ENCODE data around the gene MCUB.
"Not testable (repeated sequence)": the region's sequence is repeated elsewhere in the genome, so short reads cannot be mapped to it uniquely, and the experiment has no call there.

The MCUB gene

DNA sequence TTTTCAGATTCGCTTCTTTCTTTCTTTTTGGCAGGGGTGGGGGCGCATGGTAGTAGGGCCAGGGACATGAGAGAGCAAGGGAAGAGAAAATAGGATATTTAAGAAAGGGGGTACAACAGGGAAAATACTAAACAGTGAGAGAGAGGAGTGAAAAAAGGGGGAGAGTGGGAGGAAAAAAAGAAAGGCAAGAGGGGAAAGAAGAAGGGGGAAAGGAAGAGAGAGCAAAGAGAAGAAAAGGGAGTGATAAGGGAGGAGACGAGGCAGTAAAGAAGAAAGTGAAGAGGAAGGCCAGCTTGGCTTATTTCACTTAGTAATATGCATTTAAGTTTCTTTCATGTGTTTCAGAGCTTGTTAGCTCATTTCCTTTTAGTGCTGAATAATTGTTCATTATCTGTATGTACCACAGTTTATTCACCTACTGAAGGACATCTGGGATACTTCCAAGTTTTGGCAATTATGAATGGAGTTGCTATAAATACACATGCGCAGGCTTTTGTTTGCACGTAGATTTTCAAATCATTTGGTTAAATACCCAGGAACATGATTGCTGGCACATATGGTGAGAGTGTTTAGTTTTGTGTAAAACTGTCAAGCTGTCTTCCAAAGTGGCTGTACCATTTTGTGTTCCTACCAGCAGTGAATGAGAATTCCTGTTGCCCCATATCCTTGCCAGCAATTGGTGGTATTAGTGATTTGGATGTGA is 105.9 kb downstream of the MCUB start:
- TF ChIP-seq CTCF (IDR thresholded peaks at IDR 0.05; ENCODE audit: borderline replicate concordance, insufficient read depth, low read depth, low read length): no peak
- no peak overlapping the region for H3K4me3 ChIP-seq (ENCODE audit: low read depth, low read length)

DNA sequence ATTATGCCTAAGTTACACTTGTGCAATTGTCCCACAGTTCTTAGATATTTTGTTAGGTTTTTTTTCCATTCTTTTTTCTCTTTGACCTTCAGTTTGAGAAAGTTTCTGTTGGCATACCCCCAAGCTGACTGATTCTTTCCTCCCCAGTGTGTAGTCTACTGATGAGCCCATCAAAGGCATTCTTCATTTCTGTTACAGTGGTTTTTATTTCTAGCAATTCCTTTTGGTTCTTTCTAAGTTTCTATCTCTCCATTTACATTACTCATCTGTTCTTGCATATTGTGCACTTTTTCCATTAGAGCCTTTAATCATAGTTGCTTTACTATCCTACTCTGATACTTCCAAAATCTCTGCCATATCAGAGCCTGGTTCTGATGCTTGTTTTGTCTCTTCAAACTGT is 111.3 kb downstream of the MCUB start:
- no peak for TF ChIP-seq CTCF (IDR thresholded peaks at IDR 0.05; ENCODE audit: borderline replicate concordance, insufficient read depth, low read depth, low read length)
- H3K4me3 ChIP-seq (ENCODE audit: low read depth, low read length): no peak overlapping the region

DNA sequence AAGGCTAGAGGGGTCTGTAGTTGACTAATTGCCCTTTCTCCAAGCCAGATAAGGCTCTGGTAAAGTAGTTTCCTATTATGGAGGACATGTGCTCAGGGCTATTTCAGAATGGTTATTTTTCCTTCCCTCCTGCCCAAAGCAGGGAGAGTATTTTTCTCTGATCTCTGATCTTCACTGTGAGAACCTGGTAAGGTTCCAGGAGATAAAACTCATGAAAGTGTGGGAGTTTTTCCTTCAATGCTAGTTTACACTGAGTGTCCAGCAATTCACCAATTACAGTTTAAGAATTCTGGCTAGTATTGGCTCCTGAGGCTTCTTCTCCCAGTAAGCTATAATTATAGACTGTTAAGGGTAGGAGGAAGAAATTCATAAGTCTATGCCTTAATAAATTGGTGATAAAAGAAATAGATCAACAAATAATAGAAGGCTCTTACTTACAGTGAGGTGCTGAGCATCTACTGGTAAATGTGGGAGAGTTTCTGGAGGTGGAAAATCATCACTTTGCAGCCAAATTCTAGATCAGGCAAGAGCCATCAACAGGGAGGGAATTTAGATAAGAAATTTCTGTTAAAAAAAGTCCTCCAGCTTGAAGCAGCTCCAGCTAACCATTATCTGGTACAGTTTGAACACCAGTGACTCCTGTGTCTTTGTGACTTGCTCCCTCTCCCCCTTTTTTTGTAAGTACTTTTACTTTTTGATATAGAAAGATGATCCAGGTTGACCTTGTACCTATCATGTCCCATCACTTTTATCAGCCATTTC is 112.3 kb downstream of the MCUB start:
- no peak for TF ChIP-seq CTCF (IDR thresholded peaks at IDR 0.05; ENCODE audit: borderline replicate concordance, insufficient read depth, low read depth, low read length)

DNA sequence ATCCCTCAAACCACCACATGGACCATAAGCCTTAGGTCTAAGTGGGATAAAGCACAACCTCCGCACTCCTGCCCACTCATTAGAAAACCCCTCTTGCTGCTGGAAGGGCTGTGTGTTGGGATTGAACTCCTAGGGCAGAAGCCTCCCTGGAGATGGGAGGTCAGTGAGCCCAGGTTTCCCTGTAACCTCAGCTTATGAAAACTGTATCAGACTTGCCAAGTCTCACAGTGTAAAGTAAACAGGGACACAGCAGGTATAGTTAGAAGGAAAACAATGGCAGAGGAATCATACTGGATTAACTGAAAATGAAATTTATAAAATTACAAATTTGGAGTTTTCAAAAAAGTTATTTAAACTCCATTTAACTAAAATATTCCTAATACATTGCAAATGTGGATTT is 113.3 kb downstream of the MCUB start:
- no peak overlapping the region for H3K4me3 ChIP-seq (ENCODE audit: low read depth, low read length)

More for the DNA sequence above, 112.3 kb downstream of the MCUB start:
- H3K4me3 ChIP-seq (ENCODE audit: low read depth, low read length): no peak overlapping the region

GRCh38 chr4:109675181-109675580 is 115.1 kb downstream of the MCUB start:
- no peak overlapping the region for H3K4me3 ChIP-seq (ENCODE audit: low read depth, low read length)
- no peak for TF ChIP-seq CTCF (IDR thresholded peaks at IDR 0.05; ENCODE audit: borderline replicate concordance, insufficient read depth, low read depth, low read length)

More for the DNA sequence above, 113.3 kb downstream of the MCUB start:
- TF ChIP-seq CTCF (IDR thresholded peaks at IDR 0.05; ENCODE audit: borderline replicate concordance, insufficient read depth, low read depth, low read length): no peak

- no peak overlapping the region for H3K4me3 ChIP-seq (ENCODE audit: low read depth, low read length)
- TF ChIP-seq CTCF (IDR thresholded peaks at IDR 0.05; ENCODE audit: borderline replicate concordance, insufficient read depth, low read depth, low read length): no peak
Observed at GRCh38 chr4:109675843-109676242, 115.8 kb downstream of the MCUB start.

DNA sequence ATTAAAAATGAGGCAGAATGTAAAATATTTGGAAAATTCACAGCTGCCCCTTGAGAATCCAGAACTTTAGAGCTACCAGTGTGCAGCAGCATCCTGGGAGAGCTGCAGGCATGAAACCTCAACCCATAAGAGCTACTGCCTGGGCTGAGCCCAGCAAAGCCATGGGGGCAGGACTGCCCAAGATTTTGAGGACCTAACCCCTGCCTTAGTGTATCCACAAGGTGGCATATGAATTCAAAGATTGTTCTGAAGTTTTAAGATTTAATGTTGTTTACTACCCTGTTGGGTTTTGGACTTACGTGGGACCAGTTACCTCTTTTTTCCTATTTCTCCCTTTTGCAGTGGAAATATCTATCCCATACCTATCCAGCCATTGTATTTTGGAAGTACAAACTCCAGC is 116.8 kb downstream of the MCUB start:
- H3K4me3 ChIP-seq (ENCODE audit: low read depth, low read length): no peak overlapping the region

DNA sequence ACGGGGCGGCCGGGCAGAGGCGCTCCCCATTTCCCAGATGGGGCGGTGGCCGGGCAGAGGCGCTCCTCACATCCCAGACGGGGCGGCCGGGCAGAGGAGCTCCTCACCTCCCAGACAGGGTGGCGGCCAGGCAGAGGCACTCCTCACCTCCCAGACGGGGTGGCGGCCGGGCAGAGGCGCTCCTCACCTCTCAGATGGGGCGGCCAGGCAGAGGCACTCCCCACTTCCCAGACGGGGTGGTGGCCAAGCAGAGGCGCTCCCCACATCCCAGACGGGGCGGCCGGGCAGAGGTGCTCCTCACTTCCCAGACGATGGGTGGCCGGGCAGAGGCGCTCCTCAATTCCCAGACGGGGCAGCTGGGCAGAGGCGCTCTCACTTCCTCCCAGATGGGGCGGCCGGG is 118.4 kb downstream of the MCUB start:
- not testable (repeated sequence) for H3K4me3 ChIP-seq (ENCODE audit: low read depth, low read length)

More for the DNA sequence above, 116.8 kb downstream of the MCUB start:
- no peak for TF ChIP-seq CTCF (IDR thresholded peaks at IDR 0.05; ENCODE audit: borderline replicate concordance, insufficient read depth, low read depth, low read length)

DNA sequence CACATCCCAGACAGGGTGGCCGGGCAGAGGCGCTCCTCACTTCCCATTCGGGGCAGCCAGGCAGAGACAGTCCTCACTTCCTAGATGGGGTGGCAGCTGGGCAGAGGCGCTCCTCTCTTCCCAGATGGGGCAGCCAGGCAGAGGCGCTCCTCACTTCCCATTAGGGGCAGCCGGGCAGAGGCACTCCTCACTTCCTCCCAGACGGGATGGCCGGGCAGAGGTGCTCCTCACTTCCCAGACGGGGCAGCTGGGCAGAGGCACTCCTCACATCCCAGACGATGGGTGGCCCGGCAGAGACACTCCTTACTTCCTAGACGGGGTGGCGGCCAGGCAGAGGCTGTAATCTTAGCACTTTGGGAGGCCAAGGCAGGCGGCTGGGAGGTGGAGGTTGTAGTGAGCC is 118.9 kb downstream of the MCUB start:
- not testable (repeated sequence) for H3K4me3 ChIP-seq (ENCODE audit: low read depth, low read length)

Measured in GM12875 (cell line).